RCC 7860 (cell line): ENCODE measurements around the gene RFFL.
A peak's percentile ranks its signal among the peaks of the same experiment; 100 is the strongest.

Experiments used
- DNase-seq: peaks from one replicate; pipeline ENCODE4 v3.0.0-alpha.2; 2015; ENCODE audit warnings: low spot score
- FAIRE-seq: peaks from 2 replicates; lab custom pipeline; 2012; peaks lifted over from hg19 to GRCh38; lab: Jason Lieb, UNC

The RFFL gene

GRCh38 chr17:35082073-35082657, 18.7 kb upstream of the RFFL start:
- DNase-seq = peak; percentile 66
- peak; percentile 92 for FAIRE-seq

GRCh38 chr17:35081638-35082037, 18.1 kb upstream of the RFFL start:
- DNase-seq (no peak), FAIRE-seq (no peak)

- DNase-seq (peak; percentile 14), FAIRE-seq (peak; percentile 50)
Measured at GRCh38 chr17:35080536-35080935, 17.0 kb upstream of the RFFL start.

GRCh38 chr17:35079547-35080423, 16.3 kb upstream of the RFFL start:
- DNase-seq (no peak), FAIRE-seq (no peak)

- no peak for DNase-seq
- no peak for FAIRE-seq
Measured at GRCh38 chr17:35076874-35077273, 13.4 kb upstream of the RFFL start.

GRCh38 chr17:35074711-35075707, 11.5 kb upstream of the RFFL start:
- DNase-seq (no peak), FAIRE-seq (no peak)

- DNase-seq (no peak), FAIRE-seq (no peak)
Measured at GRCh38 chr17:35073991-35074627, 10.6 kb upstream of the RFFL start.

GRCh38 chr17:35073183-35073790, 9.8 kb upstream of the RFFL start:
- DNase-seq (no peak), FAIRE-seq (no peak)

GRCh38 chr17:35069311-35069710, 5.8 kb upstream of the RFFL start:
- FAIRE-seq (no peak), DNase-seq (no peak)

GRCh38 chr17:35068249-35068648, 4.7 kb upstream of the RFFL start:
- FAIRE-seq (no peak), DNase-seq (no peak)

GRCh38 chr17:35065880-35066279, 2.4 kb upstream of the RFFL start:
- FAIRE-seq (no peak), DNase-seq (no peak)

GRCh38 chr17:35064516-35065215, 1.2 kb upstream of the RFFL start:
- DNase-seq (no peak), FAIRE-seq (no peak)

GRCh38 chr17:35062308-35062707, 1.2 kb downstream of the RFFL start:
- FAIRE-seq (no peak), DNase-seq (no peak)

GRCh38 chr17:35057332-35057915, 6.1 kb downstream of the RFFL start:
- FAIRE-seq = no peak
- DNase-seq = no peak

GRCh38 chr17:35056013-35056412, 7.5 kb downstream of the RFFL start:
- FAIRE-seq (peak; percentile 63), DNase-seq (peak; percentile 61)

- DNase-seq = no peak
- FAIRE-seq = no peak
Measured at GRCh38 chr17:35053204-35053603, 10.3 kb downstream of the RFFL start.

GRCh38 chr17:35052780-35053179, 10.7 kb downstream of the RFFL start:
- peak; percentile 12 for FAIRE-seq

GRCh38 chr17:35052241-35052610, 11.3 kb downstream of the RFFL start:
- DNase-seq (peak; percentile 21), FAIRE-seq (no peak)

More at GRCh38 chr17:35052780-35053179, 10.7 kb downstream of the RFFL start:
- DNase-seq = peak; percentile 10

GRCh38 chr17:35051579-35052240, 11.8 kb downstream of the RFFL start:
- DNase-seq = no peak
- peak; percentile 69 for FAIRE-seq
